Prostate gland (tissue), 2 donors: ENCODE data around the gene HK1.

Source experiments
- POLR2A ChIP-seq: fragments of 450-650 bp; IDR thresholded peaks from one replicate; pipeline ENCODE4 v1.6.1; 2016; ENCODE audit warnings: antibody characterized with exemption, mild to moderate bottlenecking
- POLR2AphosphoS5 ChIP-seq: sonication (generic); formaldehyde crosslinking; IDR thresholded peaks from one replicate; pipeline ENCODE4 v1.6.1; 2017; ENCODE audit warnings: antibody characterized with exemption
- TF ChIP-seq, protein P1 (sequence below), 4 experiments: fragments of 200-600 bp in 2 of 4; fragments of 450-650 bp in 2 of 4; sonication (generic) in 2 of 4; IDR thresholded peaks; 1 replicate in 3 of 4; 2 replicates in 1 of 4; pipeline ENCODE4 v1.5.1; 2016 to 2019; ENCODE audit warnings: antibody characterized with exemption in 4 of 4, mild to moderate bottlenecking in 2 of 4, moderate library complexity in 2 of 4

DNA sequence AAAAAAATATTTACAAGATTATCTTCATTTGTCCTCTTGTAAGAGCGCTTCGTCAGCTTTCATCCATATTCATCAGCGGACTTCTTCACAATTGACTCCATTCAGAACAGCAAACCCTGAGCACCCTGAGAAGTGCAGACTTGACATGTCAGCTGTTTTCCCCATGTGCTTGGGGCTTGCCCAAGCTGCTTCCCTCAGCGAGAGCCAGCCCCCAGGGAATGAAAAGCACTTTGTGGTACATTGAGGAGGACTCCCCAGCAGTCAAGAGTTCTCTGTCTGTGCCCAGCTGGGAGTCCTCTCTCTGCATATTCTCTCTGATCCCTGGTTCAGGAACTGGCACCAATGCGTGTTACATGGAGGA is 35.5 kb upstream of the HK1 start:
- no peak for TF ChIP-seq POLR2A
- TF ChIP-seq, protein P1, sequence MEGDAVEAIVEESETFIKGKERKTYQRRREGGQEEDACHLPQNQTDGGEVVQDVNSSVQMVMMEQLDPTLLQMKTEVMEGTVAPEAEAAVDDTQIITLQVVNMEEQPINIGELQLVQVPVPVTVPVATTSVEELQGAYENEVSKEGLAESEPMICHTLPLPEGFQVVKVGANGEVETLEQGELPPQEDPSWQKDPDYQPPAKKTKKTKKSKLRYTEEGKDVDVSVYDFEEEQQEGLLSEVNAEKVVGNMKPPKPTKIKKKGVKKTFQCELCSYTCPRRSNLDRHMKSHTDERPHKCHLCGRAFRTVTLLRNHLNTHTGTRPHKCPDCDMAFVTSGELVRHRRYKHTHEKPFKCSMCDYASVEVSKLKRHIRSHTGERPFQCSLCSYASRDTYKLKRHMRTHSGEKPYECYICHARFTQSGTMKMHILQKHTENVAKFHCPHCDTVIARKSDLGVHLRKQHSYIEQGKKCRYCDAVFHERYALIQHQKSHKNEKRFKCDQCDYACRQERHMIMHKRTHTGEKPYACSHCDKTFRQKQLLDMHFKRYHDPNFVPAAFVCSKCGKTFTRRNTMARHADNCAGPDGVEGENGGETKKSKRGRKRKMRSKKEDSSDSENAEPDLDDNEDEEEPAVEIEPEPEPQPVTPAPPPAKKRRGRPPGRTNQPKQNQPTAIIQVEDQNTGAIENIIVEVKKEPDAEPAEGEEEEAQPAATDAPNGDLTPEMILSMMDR (IDR thresholded peaks at IDR 0.05): no peak
- TF ChIP-seq POLR2AphosphoS5: no peak
